Head of caudate nucleus (tissue), 42 donors: ENCODE results near the gene TMEM214.

ENCODE experiments used
- DNase-seq, 42 donors: peaks; one replicate each; pipeline versions ENCODE4 v3.0.0 to v3.0.0-alpha.2; 2020 to 2021; ENCODE audit warnings: mixed read lengths in 7 of 42
- intact Hi-C: fragments of 100-400 bp; cut with DNase I; formaldehyde crosslinking; loops from one replicate; pipeline ENCODE4 v1.15.0; 2022

Gene TMEM214

GRCh38 chr2:27087823-27088410 lies 55.2 kb downstream of the TMEM214 start:
- no peak for DNase-seq
- intact Hi-C loops, result loop anchor here (5.0 to 10.0 kb wide), 3 partner anchors 36 to 126 kb away; partner anchors contain the start of genes AGBL5 and TMEM214

GRCh38 chr2:27088634-27089033 lies 55.9 kb downstream of the TMEM214 start:
- intact Hi-C loops, result loop anchor here (5.0 to 10.0 kb wide), 3 partner anchors 36 to 126 kb away; partner anchors contain the start of genes AGBL5 and TMEM214
- no peak for DNase-seq

- intact Hi-C loops, result loop anchor here (5.0 to 10.0 kb wide), 3 partner anchors 37 to 127 kb away; partner anchors contain the start of genes AGBL5 and TMEM214
- DNase-seq, result no peak
Measured at GRCh38 chr2:27089111-27089954, 56.6 kb downstream of the TMEM214 start.
